NCI-H146 treated with DMSO at 0.1 percent for 48 hours (cell line): Measurements from ENCODE around the gene TNNI3.
"Not testable (repeated sequence)": the region's sequence is repeated elsewhere in the genome, so short reads cannot be mapped to it uniquely, and the experiment has no call there.

Experiments
- DNase-seq: peaks from one replicate; lab custom pipeline; 2025; ENCODE audit not compliant: unreplicated experiment; lab: John Stamatoyannopoulos, UW

TNNI3 gene

GRCh38 chr19:55157064-55157908, at the start of gene TNNI3:
Gene TNNI3, minus strand, starts transcription at chr19:55157732. Its CDS starts 143 bp downstream, at chr19:55157589.
- no peak for DNase-seq

GRCh38 chr19:55206664-55207500, 49.4 kb upstream of the TNNI3 start:
- peak; percentile 29 for DNase-seq

GRCh38 chr19:55202199-55202598, 44.7 kb upstream of the TNNI3 start:
- not testable (repeated sequence) for DNase-seq

- no peak for DNase-seq
These were observed 42.2 kb upstream of the TNNI3 start for GRCh38 chr19:55199620-55200204.

GRCh38 chr19:55198651-55199050, 41.1 kb upstream of the TNNI3 start:
- DNase-seq, result no peak

- no peak for DNase-seq
These were observed 40.0 kb upstream of the TNNI3 start for GRCh38 chr19:55197528-55197927.

- no peak for DNase-seq
These were observed 39.3 kb upstream of the TNNI3 start for GRCh38 chr19:55196803-55197202.

GRCh38 chr19:55193481-55193880, 35.9 kb upstream of the TNNI3 start:
- no peak for DNase-seq

GRCh38 chr19:55189403-55189835, 31.9 kb upstream of the TNNI3 start:
- no peak for DNase-seq

- no peak for DNase-seq
These were observed 31.1 kb upstream of the TNNI3 start for GRCh38 chr19:55188625-55189024.

- DNase-seq, result no peak
These were observed 28.5 kb upstream of the TNNI3 start for GRCh38 chr19:55186080-55186479.

GRCh38 chr19:55181740-55182139, 24.2 kb upstream of the TNNI3 start:
- no peak for DNase-seq

- no peak for DNase-seq
These were observed 22.3 kb upstream of the TNNI3 start, which contains the start of gene SYT5 for GRCh38 chr19:55179606-55180484. Gene SYT5, minus strand, starts transcription at chr19:55180289. Its CDS starts 1,248 bp downstream, at chr19:55179041.

- peak; percentile 79 for DNase-seq
These were observed 21.5 kb upstream of the TNNI3 start for GRCh38 chr19:55178781-55179599.

GRCh38 chr19:55176076-55176475, 18.5 kb upstream of the TNNI3 start:
- DNase-seq, result no peak

GRCh38 chr19:55175117-55175867, 17.8 kb upstream of the TNNI3 start:
- peak; percentile 31 for DNase-seq

- DNase-seq, result no peak
These were observed 17.0 kb upstream of the TNNI3 start for GRCh38 chr19:55174425-55175116.

GRCh38 chr19:55173714-55174409, 16.3 kb upstream of the TNNI3 start:
- peak; percentile 73 for DNase-seq
